Measurements from ENCODE around the gene DNAH1.

- TF ChIP-seq EZH2 (IDR thresholded peaks at IDR 0.05; ENCODE audit: insufficient read depth, poor library complexity, severe bottlenecking): no peak
- no peak for TF ChIP-seq EZH2phosphoT487 (IDR thresholded peaks at IDR 0.05; ENCODE audit: insufficient read depth, low read depth)
Measured at GRCh38 chr3:52438579-52439425, 122.7 kb downstream of the DNAH1 start.
